Trophoblast cell (in vitro differentiated cells and primary cell): ENCODE data around the gene C14orf132.

ENCODE experiments used
- DNase-seq, 2 donors: peaks; one replicate each; pipeline ENCODE4 v3.0.0-alpha.2; 2016
- H2AFZ ChIP-seq: 2 replicates; pipeline ENCODE4 v1.6.1; 2013; ENCODE audit warnings: low read length, moderate library complexity, mild to moderate bottlenecking; ENCODE audit not compliant: insufficient read depth, poor library complexity
- H2AK5ac ChIP-seq: 2 replicates; pipeline ENCODE4 v1.6.1; 2013; ENCODE audit warnings: mild to moderate bottlenecking, low read length
- H2BK120ac ChIP-seq: 2 replicates; pipeline ENCODE4 v1.6.1; 2013; ENCODE audit warnings: low read length, mild to moderate bottlenecking, moderate library complexity; ENCODE audit not compliant: insufficient read depth, poor library complexity
- H2BK12ac ChIP-seq: 2 replicates; pipeline ENCODE4 v1.6.1; 2013; ENCODE audit warnings: mild to moderate bottlenecking, low read length, moderate library complexity
- H2BK5ac ChIP-seq: 2 replicates; pipeline ENCODE4 v1.6.1; 2013; ENCODE audit warnings: low read length, low read depth, moderate library complexity, mild to moderate bottlenecking; ENCODE audit not compliant: poor library complexity
- H3K14ac ChIP-seq: 2 replicates; pipeline ENCODE4 v1.6.1; 2013; ENCODE audit warnings: mild to moderate bottlenecking, low read length
- H3K18ac ChIP-seq: 2 replicates; pipeline ENCODE4 v1.6.1; 2013; ENCODE audit warnings: mild to moderate bottlenecking, low read length
- H3K23ac ChIP-seq: 2 replicates; pipeline ENCODE4 v1.6.1; 2013; ENCODE audit warnings: low read length
- H3K27ac ChIP-seq: 2 replicates; pipeline ENCODE4 v1.5.1; 2013; ENCODE audit warnings: low read depth, mild to moderate bottlenecking, inconsistent platforms, low read length, moderate library complexity
- H3K27me3 ChIP-seq: 2 replicates; pipeline ENCODE4 v1.6.1; 2013; ENCODE audit warnings: inconsistent platforms, mild to moderate bottlenecking, low read length, moderate library complexity; ENCODE audit not compliant: insufficient read depth
- H3K36me3 ChIP-seq, 2 experiments: 1 replicate in 1 of 2; 2 replicates in 1 of 2; pipeline ENCODE4 v1.6.1; 2013; ENCODE audit warnings: low read length in 2 of 2, mild to moderate bottlenecking in 2 of 2, moderate library complexity in 1 of 2; ENCODE audit not compliant: insufficient read depth in 2 of 2, control insufficient read depth in 1 of 2
- H3K4ac ChIP-seq: 2 replicates; pipeline ENCODE4 v1.6.1; 2013; ENCODE audit warnings: low read depth, mild to moderate bottlenecking, low read length, moderate library complexity
- H3K4me1 ChIP-seq, 2 experiments: 1 replicate in 1 of 2; 2 replicates in 1 of 2; pipeline ENCODE4 v1.6.1; 2013; ENCODE audit warnings: low read length in 2 of 2, mild to moderate bottlenecking in 2 of 2, moderate library complexity in 1 of 2; ENCODE audit not compliant: insufficient read depth in 2 of 2, control insufficient read depth in 1 of 2
- H3K4me2 ChIP-seq: 2 replicates; pipeline ENCODE4 v1.6.1; 2013; ENCODE audit warnings: inconsistent platforms, mild to moderate bottlenecking, low read length, moderate library complexity
- H3K4me3 ChIP-seq: 2 replicates; pipeline ENCODE4 v1.5.1; 2013; ENCODE audit warnings: mild to moderate bottlenecking, low read depth, low read length, inconsistent platforms
- H3K79me1 ChIP-seq: one replicate; pipeline ENCODE4 v1.6.1; 2013; ENCODE audit warnings: low read length
- H3K79me2 ChIP-seq: 2 replicates; pipeline ENCODE4 v1.6.1; 2013; ENCODE audit warnings: low read length, mild to moderate bottlenecking; ENCODE audit not compliant: control insufficient read depth, insufficient read depth, poor library complexity
- H3K9ac ChIP-seq: 2 replicates; pipeline ENCODE4 v1.6.1; 2013; ENCODE audit warnings: mild to moderate bottlenecking, low read length
- H3K9me3 ChIP-seq: 2 replicates; pipeline ENCODE4 v1.6.1; 2013; ENCODE audit warnings: low read depth, mild to moderate bottlenecking, control low read depth, inconsistent platforms, low read length; ENCODE audit not compliant: insufficient read depth
- H4K12ac ChIP-seq: 2 replicates; pipeline ENCODE4 v1.6.1; 2013; ENCODE audit warnings: low read depth, mild to moderate bottlenecking, low read length, moderate library complexity
- H4K8ac ChIP-seq: 2 replicates; pipeline ENCODE4 v1.6.1; 2013; ENCODE audit warnings: low read depth, mild to moderate bottlenecking, low read length, moderate library complexity
- H4K91ac ChIP-seq: one replicate; pipeline ENCODE4 v1.6.1; 2013; ENCODE audit warnings: low read depth, mild to moderate bottlenecking, low read length, moderate library complexity
- WGBS: extraction: QIAGEN DNeasy Blood & Tissue Kit; methylation state at CpG from one replicate; pipeline ENCODE4 v1.1.7; 2013; ENCODE audit warnings: missing lambda C conversion rate; ENCODE audit not compliant: insufficient read length, insufficient coverage; ENCODE audit errors: extremely low coverage; 5-methylcytosine and 5-hydroxymethylcytosine counted together

The C14orf132 gene

DNA sequence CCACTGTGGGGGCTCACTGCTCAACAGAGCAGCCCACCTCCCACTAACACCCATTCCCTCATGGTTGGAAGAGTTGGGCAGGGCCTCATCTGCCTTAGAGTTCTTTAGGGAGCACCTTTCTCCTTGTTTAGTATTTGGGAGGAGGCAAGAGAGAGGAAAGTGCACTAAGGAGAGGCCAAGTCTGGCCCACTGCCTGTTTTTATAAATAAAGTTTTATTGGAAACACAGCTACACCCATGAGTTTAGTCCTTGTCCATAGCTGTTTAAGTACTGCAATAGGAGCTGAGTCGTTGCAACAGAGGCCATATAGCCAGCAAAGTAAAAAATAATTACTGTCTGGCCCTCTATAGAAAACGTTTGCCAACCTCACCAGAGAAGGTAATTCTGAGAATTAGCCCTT lies 63.9 kb downstream of the C14orf132 start:
- no peak overlapping the region for H3K23ac ChIP-seq
- peak overlapping the region; percentile 100 for H4K91ac ChIP-seq
- peak overlapping the region; percentile 97 for H3K14ac ChIP-seq
- H2AFZ ChIP-seq, result peak overlapping the region; percentile 59
- no peak overlapping the region for H3K4me3 ChIP-seq
- peaks cover 52% of the 10 kb centered on the region for H3K79me1 ChIP-seq
- no peaks in the 10 kb centered on the region for H3K27me3 ChIP-seq
- H4K12ac ChIP-seq, result peak overlapping the region; percentile 63
- H3K9me3 ChIP-seq, result no peaks in the 10 kb centered on the region
- peaks cover 11% of the 10 kb centered on the region for H3K79me2 ChIP-seq
- no CpG with 5 or more reads among the region's 2 CpGs for WGBS
- peaks cover 35 to 36% of the 10 kb centered on the region in 2 experiments for H3K4me1 ChIP-seq
- H3K18ac ChIP-seq, result peak overlapping the region; percentile 96
- H2BK5ac ChIP-seq, result peak overlapping the region; percentile 98
- H3K36me3 ChIP-seq, result no peaks in the 10 kb centered on the region
- H4K8ac ChIP-seq, result peak overlapping the region; percentile 79
- H2BK12ac ChIP-seq, result peak overlapping the region; percentile 100
- no peak overlapping the region for H3K9ac ChIP-seq
- peak overlapping the region; percentile 95 for H2AK5ac ChIP-seq
- peak overlapping the region; percentile 80 for H3K27ac ChIP-seq
- H3K4ac ChIP-seq, result peak overlapping the region; percentile 84
- no peak for DNase-seq
- H3K4me2 ChIP-seq, result no peak overlapping the region
- H2BK120ac ChIP-seq, result peak overlapping the region; percentile 100

DNA sequence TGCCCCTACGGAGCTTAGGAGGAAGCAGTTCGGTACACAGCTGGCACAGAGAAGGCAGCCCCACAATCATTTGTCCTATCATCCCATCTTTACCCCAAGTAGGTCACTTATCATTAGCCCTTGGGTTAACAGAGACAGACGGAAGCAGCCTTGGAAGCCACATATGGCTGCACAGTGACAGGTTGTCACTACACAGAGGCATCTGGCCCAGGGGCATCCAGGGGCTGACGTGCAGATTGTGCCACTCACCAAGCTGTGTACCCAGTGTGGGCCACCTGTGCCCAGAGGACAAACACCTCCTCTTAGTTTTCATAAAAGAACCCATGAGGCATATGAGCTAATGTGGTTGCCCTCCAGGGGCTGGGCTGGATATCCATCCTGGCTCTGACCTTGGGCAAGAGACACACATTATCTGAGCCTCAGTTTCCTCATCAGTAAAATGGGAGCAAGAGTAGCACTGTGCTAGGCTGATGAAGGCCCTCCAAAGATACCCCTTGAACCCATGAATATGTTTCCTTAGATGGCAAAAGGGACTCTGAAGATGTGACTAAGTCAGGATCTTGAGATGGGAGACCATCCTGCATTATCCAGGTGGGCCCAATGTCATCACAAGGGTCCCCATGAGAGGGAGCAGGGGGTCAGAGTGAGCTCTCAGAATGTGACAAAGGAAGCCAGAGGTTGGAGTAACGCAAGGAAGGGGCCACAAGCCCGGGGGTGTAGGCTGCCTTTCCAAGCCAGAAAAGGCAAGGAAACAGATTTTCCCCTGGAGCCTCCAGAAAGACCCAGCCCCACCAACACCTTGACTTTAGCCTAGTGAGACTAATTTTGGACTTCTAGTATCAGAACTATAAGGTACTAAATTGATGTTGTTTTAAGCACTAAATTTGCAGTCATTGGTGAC lies 64.6 kb downstream of the C14orf132 start:
- Histone ChIP-seq H4K8ac (peak overlapping the region; percentile 66), H3K4me3 (no peak overlapping the region), H3K79me2 (peaks cover 11% of the 10 kb centered on the region), H3K4me1 (peaks cover 35 to 36% of the 10 kb centered on the region in 2 experiments), H3K9me3 (peaks cover 2% of the 10 kb centered on the region), H3K4ac (peak overlapping the region; percentile 65), H2BK5ac (peak overlapping the region; percentile 98), H4K91ac (peak overlapping the region; percentile 100), H2BK12ac (peak overlapping the region; percentile 95), H2BK120ac (peak overlapping the region; percentile 100), H2AFZ (no peak overlapping the region), H3K79me1 (peaks cover 52% of the 10 kb centered on the region), H3K14ac (peak overlapping the region; percentile 63), H4K12ac (no peak overlapping the region), H3K36me3 (no peaks in the 10 kb centered on the region), H3K9ac (no peak overlapping the region), H3K23ac (no peak overlapping the region), H3K4me2 (no peak overlapping the region), H3K27ac (peak overlapping the region; percentile 8), H3K27me3 (no peaks in the 10 kb centered on the region), H3K18ac (peak overlapping the region; percentile 80), H2AK5ac (peak overlapping the region; percentile 90)
- WGBS, result no CpG with 5 or more reads among the region's 6 CpGs
- DNase-seq, result no peak

DNA sequence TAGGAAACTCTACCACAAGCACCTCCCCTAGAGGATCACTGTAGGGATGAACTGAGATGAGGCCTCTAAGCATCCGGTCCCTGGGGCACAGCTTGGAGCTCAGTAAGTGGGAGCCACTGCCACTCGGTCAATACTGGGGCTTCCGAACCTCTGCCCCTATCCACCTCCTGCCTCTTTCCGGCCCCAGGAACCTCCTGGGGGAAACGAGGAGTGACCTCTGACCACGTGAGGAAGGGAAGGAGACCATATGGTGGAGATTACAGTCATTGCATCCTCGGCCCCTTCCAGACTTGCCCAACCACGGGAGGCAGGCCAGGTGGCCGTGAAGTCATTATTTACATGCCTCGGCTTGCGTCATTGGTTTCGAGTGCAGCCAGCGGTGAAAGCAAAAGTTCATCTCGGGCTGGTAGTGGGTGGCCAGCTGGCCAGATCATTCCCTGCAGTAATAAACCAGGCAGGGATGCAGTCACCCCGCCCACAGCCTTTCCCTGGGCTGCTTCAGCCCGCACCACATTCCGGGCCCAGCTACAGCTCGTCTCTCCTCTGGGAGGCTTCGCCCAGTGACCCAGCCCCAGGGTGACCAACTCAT lies 65.4 kb downstream of the C14orf132 start:
- no peak overlapping the region for H3K9ac ChIP-seq
- no peak overlapping the region for H3K4me3 ChIP-seq
- no peak overlapping the region for H4K12ac ChIP-seq
- H3K23ac ChIP-seq, result no peak overlapping the region
- peak overlapping the region; percentile 98 for H2BK5ac ChIP-seq
- WGBS, result no CpG with 5 or more reads among the region's 19 CpGs
- peak overlapping the region; percentile 31 for H3K4ac ChIP-seq
- peak; percentile 99 to 100 for DNase-seq
- peak overlapping the region; percentile 74 for H3K14ac ChIP-seq
- H2BK120ac ChIP-seq, result peak overlapping the region; percentile 100
- H3K79me2 ChIP-seq, result peaks cover 11% of the 10 kb centered on the region
- H2AK5ac ChIP-seq, result peak overlapping the region; percentile 85
- peaks cover 52% of the 10 kb centered on the region for H3K79me1 ChIP-seq
- H3K4me2 ChIP-seq, result no peak overlapping the region
- H3K9me3 ChIP-seq, result peaks cover 2% of the 10 kb centered on the region
- no peaks in the 10 kb centered on the region for H3K27me3 ChIP-seq
- H4K91ac ChIP-seq, result peak overlapping the region; percentile 100
- peak overlapping the region; percentile 72 for H3K27ac ChIP-seq
- peak overlapping the region; percentile 57 for H3K18ac ChIP-seq
- H2BK12ac ChIP-seq, result peak overlapping the region; percentile 95
- peak overlapping the region; percentile 15 for H4K8ac ChIP-seq
- peaks cover 35 to 36% of the 10 kb centered on the region in 2 experiments for H3K4me1 ChIP-seq
- no peaks in the 10 kb centered on the region for H3K36me3 ChIP-seq
- H2AFZ ChIP-seq, result no peak overlapping the region

DNA sequence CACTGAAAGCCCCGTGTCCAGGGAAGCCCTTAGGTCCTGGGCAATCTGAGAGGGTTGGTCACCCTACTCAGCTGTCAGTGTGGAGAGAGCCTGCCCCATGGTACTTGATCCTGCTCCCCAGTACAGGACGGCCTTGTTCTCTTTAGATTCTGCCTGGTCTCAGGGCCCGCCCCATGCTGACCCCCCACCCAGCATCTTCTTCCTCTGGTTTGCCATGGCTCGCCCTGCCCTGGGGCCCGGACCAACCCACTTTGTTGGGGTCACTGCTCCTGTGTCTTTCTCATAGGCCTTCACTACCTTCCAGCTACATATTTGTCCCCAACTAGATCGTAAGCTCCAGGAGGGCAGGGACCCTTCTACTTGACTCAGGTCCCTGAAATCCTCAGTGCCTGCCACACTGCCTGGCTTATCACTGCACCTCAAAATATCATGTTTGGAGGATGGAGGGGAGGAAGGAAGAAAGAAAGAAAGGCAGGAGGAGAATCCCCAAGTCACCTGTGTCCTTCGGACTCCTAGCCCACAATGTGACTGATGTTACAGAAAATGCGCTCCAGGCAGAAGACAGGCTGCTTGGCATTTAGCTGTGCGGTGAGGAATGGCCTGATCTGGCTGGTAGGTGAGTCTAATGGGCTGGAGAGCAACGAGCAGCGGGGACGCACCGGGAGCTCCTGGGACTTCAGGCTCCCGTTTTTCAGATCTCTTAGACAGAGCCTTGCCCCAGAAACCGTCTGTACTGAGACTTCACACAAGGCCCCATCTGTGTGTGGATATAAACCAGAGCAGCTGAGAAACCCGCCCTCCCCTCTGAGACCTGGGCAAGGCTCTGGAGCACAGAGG lies 66.1 kb downstream of the C14orf132 start:
- Histone ChIP-seq H3K79me1 (peaks cover 52% of the 10 kb centered on the region), H3K27me3 (no peaks in the 10 kb centered on the region), H3K4me1 (peaks cover 33 to 36% of the 10 kb centered on the region in 2 experiments), H4K8ac (peak overlapping the region; percentile 7), H3K18ac (peak overlapping the region; percentile 74), H3K14ac (peak overlapping the region; percentile 74), H3K27ac (peak overlapping the region; percentile 72), H2BK120ac (peak overlapping the region; percentile 100), H2BK5ac (peak overlapping the region; percentile 69), H3K36me3 (no peaks in the 10 kb centered on the region), H2BK12ac (peak overlapping the region; percentile 95), H4K91ac (peak overlapping the region; percentile 100), H3K4ac (peak overlapping the region; percentile 31), H2AFZ (no peak overlapping the region), H3K4me2 (no peak overlapping the region), H3K4me3 (no peak overlapping the region), H3K79me2 (peaks cover 11% of the 10 kb centered on the region), H3K9ac (no peak overlapping the region), H3K23ac (no peak overlapping the region), H2AK5ac (peak overlapping the region; percentile 85), H3K9me3 (peaks cover 2% of the 10 kb centered on the region), H4K12ac (peak overlapping the region; percentile 11)
- peak; percentile 88 to 92 for DNase-seq
- WGBS, result no CpG with 5 or more reads among the region's 16 CpGs
